ENCODE data around the gene PLEKHA4. TPM values are rescaled to one million over a fixed set of nuclear protein-coding genes. Genes with fewer than 3 reads are reported as not detected.
A peak's percentile ranks its signal among the peaks of the same experiment; 100 is the strongest.

PLEKHA4 gene
- total and polyA plus RNA-seq, 2 experiments from 2014 or later, result 27.1 to 29.4 TPM

GRCh38 chr19:48821633-48822032 is 46.8 kb downstream of the PLEKHA4 start:
- no peak for DNase-seq (ENCODE audit: low read depth in 1 of 2, low spot score in 1 of 2)
- Histone ChIP-seq H3K9me3 (ENCODE audit: low read depth) (no peaks in the 10 kb centered on the region), H3K4me3 (no peak overlapping the region), H3K4me1 (ENCODE audit: low read depth) (no peaks in the 10 kb centered on the region), H3K27me3 (no peaks in the 10 kb centered on the region), H3K36me3 (no peaks in the 10 kb centered on the region), H3K27ac (no peak overlapping the region)
- TF ChIP-seq, protein P1, sequence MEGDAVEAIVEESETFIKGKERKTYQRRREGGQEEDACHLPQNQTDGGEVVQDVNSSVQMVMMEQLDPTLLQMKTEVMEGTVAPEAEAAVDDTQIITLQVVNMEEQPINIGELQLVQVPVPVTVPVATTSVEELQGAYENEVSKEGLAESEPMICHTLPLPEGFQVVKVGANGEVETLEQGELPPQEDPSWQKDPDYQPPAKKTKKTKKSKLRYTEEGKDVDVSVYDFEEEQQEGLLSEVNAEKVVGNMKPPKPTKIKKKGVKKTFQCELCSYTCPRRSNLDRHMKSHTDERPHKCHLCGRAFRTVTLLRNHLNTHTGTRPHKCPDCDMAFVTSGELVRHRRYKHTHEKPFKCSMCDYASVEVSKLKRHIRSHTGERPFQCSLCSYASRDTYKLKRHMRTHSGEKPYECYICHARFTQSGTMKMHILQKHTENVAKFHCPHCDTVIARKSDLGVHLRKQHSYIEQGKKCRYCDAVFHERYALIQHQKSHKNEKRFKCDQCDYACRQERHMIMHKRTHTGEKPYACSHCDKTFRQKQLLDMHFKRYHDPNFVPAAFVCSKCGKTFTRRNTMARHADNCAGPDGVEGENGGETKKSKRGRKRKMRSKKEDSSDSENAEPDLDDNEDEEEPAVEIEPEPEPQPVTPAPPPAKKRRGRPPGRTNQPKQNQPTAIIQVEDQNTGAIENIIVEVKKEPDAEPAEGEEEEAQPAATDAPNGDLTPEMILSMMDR (IDR thresholded peaks at IDR 0.05; ENCODE audit: low read depth, low read length), result no peak

DNA sequence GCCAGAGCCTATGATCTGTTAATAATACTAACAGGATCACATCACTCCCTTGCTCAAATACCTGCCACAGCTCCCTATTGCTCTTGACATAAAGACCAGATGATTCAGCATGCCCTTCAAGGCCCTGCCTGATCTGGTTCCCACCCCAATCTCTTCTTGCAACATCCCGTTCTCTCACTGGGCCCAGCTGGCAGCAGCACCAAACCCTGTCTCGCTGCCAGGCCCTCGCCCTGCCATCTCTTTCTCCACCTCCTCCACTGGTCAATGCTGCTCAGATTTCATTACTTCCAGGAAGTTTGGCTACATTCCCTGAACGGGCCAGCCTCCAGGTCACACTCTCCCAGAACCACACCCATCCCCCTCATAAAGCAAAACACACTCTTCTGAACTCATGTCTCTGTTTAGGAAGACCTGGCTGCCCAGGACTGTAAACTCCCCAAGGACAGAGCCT is 49.0 kb downstream of the PLEKHA4 start:
- Histone ChIP-seq H3K4me1 (ENCODE audit: low read depth) (no peaks in the 10 kb centered on the region), H3K27me3 (no peaks in the 10 kb centered on the region), H3K4me3 (no peak overlapping the region), H3K36me3 (no peaks in the 10 kb centered on the region), H3K9me3 (ENCODE audit: low read depth) (no peaks in the 10 kb centered on the region), H3K27ac (no peak overlapping the region)
- TF ChIP-seq, protein P1 (IDR thresholded peaks at IDR 0.05; ENCODE audit: low read depth, low read length), result no peak
- DNase-seq (ENCODE audit: low read depth in 1 of 2, low spot score in 1 of 2), result peak in 1 of 2 donors; percentile 97

- Histone ChIP-seq H3K9me3 (ENCODE audit: low read depth) (no peaks in the 10 kb centered on the region), H3K4me1 (ENCODE audit: low read depth) (no peaks in the 10 kb centered on the region), H3K36me3 (no peaks in the 10 kb centered on the region), H3K27ac (no peak overlapping the region), H3K27me3 (no peaks in the 10 kb centered on the region), H3K4me3 (no peak overlapping the region)
- no peak for DNase-seq (ENCODE audit: low read depth in 1 of 2, low spot score in 1 of 2)
- TF ChIP-seq, protein P1 (IDR thresholded peaks at IDR 0.05; ENCODE audit: low read depth, low read length), result no peak
These were observed 50.1 kb downstream of the PLEKHA4 start for GRCh38 chr19:48818234-48818820.

DNA sequence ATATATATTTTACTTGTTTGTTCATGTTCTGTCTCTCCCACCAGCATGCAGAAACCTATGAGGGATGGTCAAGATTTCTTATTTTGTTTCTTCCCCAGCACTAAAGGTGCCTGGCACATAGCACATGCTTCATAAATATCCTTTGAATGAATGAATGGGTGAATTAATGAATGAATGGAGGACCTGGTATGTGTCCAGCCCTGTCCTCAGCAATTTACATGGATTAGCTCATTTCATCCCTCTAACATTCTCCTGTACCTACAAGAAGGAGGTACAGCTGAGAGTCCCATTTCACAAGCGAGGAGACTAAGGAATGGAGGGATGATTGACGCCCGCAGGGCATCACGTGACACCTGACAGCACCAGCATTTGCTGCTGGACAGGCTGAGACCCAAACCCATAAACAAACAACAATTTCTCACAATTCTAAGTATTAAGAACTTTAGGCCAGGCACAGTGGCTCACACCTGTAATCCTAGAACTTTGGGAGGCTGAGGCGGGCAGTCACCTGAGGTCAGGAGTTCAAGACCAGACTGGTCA is 50.8 kb downstream of the PLEKHA4 start:
- TF ChIP-seq, protein P1 (IDR thresholded peaks at IDR 0.05; ENCODE audit: low read depth, low read length), result no peak
- H3K27me3 ChIP-seq, result no peaks in the 10 kb centered on the region
- no peak for DNase-seq (ENCODE audit: low read depth in 1 of 2, low spot score in 1 of 2)
- no peak overlapping the region for H3K27ac ChIP-seq
- no peaks in the 10 kb centered on the region for H3K36me3 ChIP-seq
- no peak overlapping the region for H3K4me3 ChIP-seq
- peaks cover 2% of the 10 kb centered on the region for H3K4me1 ChIP-seq (ENCODE audit: low read depth)
- H3K9me3 ChIP-seq (ENCODE audit: low read depth), result no peaks in the 10 kb centered on the region

GRCh38 chr19:48815870-48816501 is 52.4 kb downstream of the PLEKHA4 start:
- peak in 1 of 2 donors; percentile 58 for DNase-seq (ENCODE audit: low read depth in 1 of 2, low spot score in 1 of 2)
- no peaks in the 10 kb centered on the region for H3K27me3 ChIP-seq
- H3K27ac ChIP-seq, result no peak overlapping the region

More at GRCh38 chr19:48815870-48816501, 52.4 kb downstream of the PLEKHA4 start:
- H3K9me3 ChIP-seq (ENCODE audit: low read depth), result no peaks in the 10 kb centered on the region
- no peaks in the 10 kb centered on the region for H3K36me3 ChIP-seq
- H3K4me1 ChIP-seq (ENCODE audit: low read depth), result peaks cover 7% of the 10 kb centered on the region
- no peak overlapping the region for H3K4me3 ChIP-seq
- TF ChIP-seq, protein P1 (IDR thresholded peaks at IDR 0.05; ENCODE audit: low read depth, low read length), result no peak
